Heart left ventricle (tissue), 13 donors: Measurements from ENCODE around the gene PRKG1.

Experiments
- CTCF ChIP-seq, 12 donors: fragments of 200-600 bp; sonication (generic) in 4 of 12; IDR thresholded peaks; one replicate each; pipeline versions ENCODE4 v1.5.0 to v1.8.0; 2018 to 2022; ENCODE audit warnings: antibody characterized with exemption in 12 of 12, mild to moderate bottlenecking in 5 of 12
- POLR2A ChIP-seq, 2 donors: fragments of 450-650 bp; IDR thresholded peaks; one replicate each; pipeline ENCODE4 v1.6.1; 2017; ENCODE audit warnings: antibody characterized with exemption in 2 of 2, mild to moderate bottlenecking in 2 of 2, moderate library complexity in 2 of 2
- donor health status: ischemic (EF 13 %, LVEDD 7.1; RV severe dilation, severe dysfunction).
- donor health status: DM: no; HTN: yes; CAD: no.
- donor health status: DM: no; HTN: no; CAD: no.
- donor health status: ischemic (EF 25% LVEDD 6.9; RV normal size, moderate dysfunction).
- donor health status: ischemic (EF 25% LVEDD 5.7; RV mildly dilated, moderate dysfunction).
- donor health status: ischemic (EF 35%, LVEDD 5.7; RV mildly dilated, moderate dysfunction).
- donor health status: nonischemic (EF 11% LVEDD 7.7; RV severe dilation, severe dysfunction).
- donor health status: DM: yes; HTN: yes; CAD: no.
- donor health status: PGD.
- donor health status: ischemic (EF 29% LVEDD 5.4; RV normal size, mild dysfunction).
- donor health status: nonischemic (EF 23%, LVEDD 6.1; RV moderate dilation, normal function).

- TF ChIP-seq CTCF (IDR thresholded peaks at IDR 0.05) (no peak), POLR2A (IDR thresholded peaks at IDR 0.05) (no peak)
These were observed 244.3 kb downstream of the PRKG1 start for GRCh38 chr10:51318399-51319172.
